Breast epithelium (tissue), 3 donors: ENCODE results near the gene PVALEF.

Source experiments
- POLR2A ChIP-seq: fragments of 450-650 bp; IDR thresholded peaks from one replicate; pipeline ENCODE4 v1.6.1; 2016; ENCODE audit warnings: antibody characterized with exemption, mild to moderate bottlenecking, moderate library complexity
- POLR2AphosphoS5 ChIP-seq, 3 donors: sonication (generic); formaldehyde crosslinking; IDR thresholded peaks; one replicate each; pipeline ENCODE4 v1.6.1; 2017; ENCODE audit warnings: antibody characterized with exemption in 3 of 3
- TF ChIP-seq, protein P1 (sequence below), 3 donors: fragments of 450-650 bp; IDR thresholded peaks; one replicate each; pipeline ENCODE4 v1.5.1; 2016 to 2017; ENCODE audit warnings: antibody characterized with exemption in 3 of 3, mild to moderate bottlenecking in 3 of 3, moderate library complexity in 3 of 3

DNA sequence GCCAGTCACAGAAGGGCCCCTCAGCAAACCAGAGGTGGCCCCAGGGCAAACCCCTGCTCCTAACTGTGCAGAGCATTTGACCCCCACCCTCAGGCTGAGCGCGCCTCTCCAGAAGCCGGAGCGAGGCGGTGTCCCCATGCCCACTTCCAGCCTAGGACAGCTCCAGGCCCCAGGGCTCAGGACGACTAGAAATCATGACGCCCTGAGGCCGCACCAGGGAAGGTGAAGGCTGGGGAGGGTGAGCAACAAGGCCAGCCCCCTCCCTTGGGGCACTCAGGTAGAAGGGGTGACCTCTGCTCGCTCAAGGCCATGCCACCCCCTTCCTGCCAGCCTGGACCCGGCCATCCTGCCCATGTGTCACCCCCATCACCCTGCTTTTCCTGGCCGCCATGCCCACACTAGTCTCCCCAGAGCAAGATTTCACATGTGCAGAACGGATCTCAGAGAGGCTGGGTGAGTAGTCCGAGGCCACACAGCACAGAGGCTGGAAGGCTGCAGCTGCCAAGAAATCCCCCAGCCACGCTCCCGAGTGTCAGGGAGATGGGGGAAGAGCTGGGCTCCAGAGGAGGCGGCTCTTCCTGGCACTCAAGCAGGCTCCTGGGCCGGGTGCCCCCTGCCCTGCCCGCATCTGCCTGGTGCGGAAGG, 2.1 kb upstream of the PVALEF start:
- TF ChIP-seq, protein P1, sequence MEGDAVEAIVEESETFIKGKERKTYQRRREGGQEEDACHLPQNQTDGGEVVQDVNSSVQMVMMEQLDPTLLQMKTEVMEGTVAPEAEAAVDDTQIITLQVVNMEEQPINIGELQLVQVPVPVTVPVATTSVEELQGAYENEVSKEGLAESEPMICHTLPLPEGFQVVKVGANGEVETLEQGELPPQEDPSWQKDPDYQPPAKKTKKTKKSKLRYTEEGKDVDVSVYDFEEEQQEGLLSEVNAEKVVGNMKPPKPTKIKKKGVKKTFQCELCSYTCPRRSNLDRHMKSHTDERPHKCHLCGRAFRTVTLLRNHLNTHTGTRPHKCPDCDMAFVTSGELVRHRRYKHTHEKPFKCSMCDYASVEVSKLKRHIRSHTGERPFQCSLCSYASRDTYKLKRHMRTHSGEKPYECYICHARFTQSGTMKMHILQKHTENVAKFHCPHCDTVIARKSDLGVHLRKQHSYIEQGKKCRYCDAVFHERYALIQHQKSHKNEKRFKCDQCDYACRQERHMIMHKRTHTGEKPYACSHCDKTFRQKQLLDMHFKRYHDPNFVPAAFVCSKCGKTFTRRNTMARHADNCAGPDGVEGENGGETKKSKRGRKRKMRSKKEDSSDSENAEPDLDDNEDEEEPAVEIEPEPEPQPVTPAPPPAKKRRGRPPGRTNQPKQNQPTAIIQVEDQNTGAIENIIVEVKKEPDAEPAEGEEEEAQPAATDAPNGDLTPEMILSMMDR (IDR thresholded peaks at IDR 0.05) = no peak
- no peak for TF ChIP-seq POLR2AphosphoS5 (IDR thresholded peaks at IDR 0.05)
- no peak for TF ChIP-seq POLR2A
